ENCODE measurements around the gene MCM6. TPM values are rescaled to one million over a fixed set of nuclear protein-coding genes. Genes with fewer than 3 reads are reported as not detected.

Gene MCM6
- total and polyA plus RNA-seq, 4 donors: 6.8 to 15.6 (median 11.2) TPM

GRCh38 chr2:135799738-135800137 lies 76.5 kb downstream of the MCM6 start:
- Histone ChIP-seq H3K27me3 (ENCODE audit: control insufficient read depth in 3 of 3, insufficient read depth in 3 of 3, low read length in 2 of 3) (no peaks in the 10 kb centered on the region), H3K9ac (ENCODE audit: insufficient read depth in 1 of 2, low read length in 2 of 2) (no peak overlapping the region), H3K4me1 (ENCODE audit: control insufficient read depth in 5 of 5, insufficient read depth in 5 of 5, low read length in 5 of 5) (peaks cover 0 to 7% (median 0%) of the 10 kb centered on the region in 5 donors), H3K4me3 (no peak overlapping the region), H3K27ac (ENCODE audit: low read depth in 1 of 2, low read length in 1 of 2) (no peak overlapping the region), H3K36me3 (ENCODE audit: control insufficient read depth in 4 of 4, insufficient read depth in 4 of 4, low read length in 4 of 4) (no peaks in the 10 kb centered on the region), H3K9me3 (ENCODE audit: control insufficient read depth in 4 of 4, insufficient read depth in 3 of 4, low read length in 3 of 4) (peaks cover 0 to 5% (median 0%) of the 10 kb centered on the region in 4 donors)
- TF ChIP-seq CTCF (IDR thresholded peaks at IDR 0.05; ENCODE audit: control extremely low read depth, extremely low read depth): no peak
- ATAC-seq (ENCODE audit: insufficient read depth, low FRiP score): no peak
- DNase-seq: no peak
- WGBS, 2 donors: 42 to 77% methylated on average over 2 of the region's 2 CpGs

- no peak overlapping the region for H3K4me3 ChIP-seq
- no peak overlapping the region for H3K27ac ChIP-seq (ENCODE audit: low read depth in 1 of 2, low read length in 1 of 2)
- H3K4me1 ChIP-seq (ENCODE audit: control insufficient read depth in 5 of 5, insufficient read depth in 5 of 5, low read length in 5 of 5): peaks cover 0 to 7% (median 0%) of the 10 kb centered on the region in 5 donors
- no peaks in the 10 kb centered on the region for H3K36me3 ChIP-seq (ENCODE audit: control insufficient read depth in 4 of 4, insufficient read depth in 4 of 4, low read length in 4 of 4)
- no peak overlapping the region for H3K9ac ChIP-seq (ENCODE audit: insufficient read depth in 1 of 2, low read length in 2 of 2)
- no peaks in the 10 kb centered on the region for H3K27me3 ChIP-seq (ENCODE audit: control insufficient read depth in 3 of 3, insufficient read depth in 3 of 3, low read length in 2 of 3)
- peaks cover 0 to 5% (median 0%) of the 10 kb centered on the region in 4 donors for H3K9me3 ChIP-seq (ENCODE audit: control insufficient read depth in 4 of 4, insufficient read depth in 3 of 4, low read length in 3 of 4)
- TF ChIP-seq CTCF (IDR thresholded peaks at IDR 0.05; ENCODE audit: control extremely low read depth, extremely low read depth): no peak
- no peak for ATAC-seq (ENCODE audit: insufficient read depth, low FRiP score)
- no peak for DNase-seq
- 38 to 50% methylated on average over 4 of the region's 4 CpGs for WGBS, 2 donors
Measured at GRCh38 chr2:135798762-135799161, 77.5 kb downstream of the MCM6 start.

- Histone ChIP-seq H3K27ac (ENCODE audit: low read depth in 1 of 2, low read length in 1 of 2) (no peak overlapping the region), H3K4me1 (ENCODE audit: control insufficient read depth in 5 of 5, insufficient read depth in 5 of 5, low read length in 5 of 5) (peaks cover 0 to 7% (median 0%) of the 10 kb centered on the region in 5 donors), H3K36me3 (ENCODE audit: control insufficient read depth in 4 of 4, insufficient read depth in 4 of 4, low read length in 4 of 4) (no peaks in the 10 kb centered on the region), H3K9ac (ENCODE audit: insufficient read depth in 1 of 2, low read length in 2 of 2) (no peak overlapping the region), H3K4me3 (no peak overlapping the region), H3K27me3 (ENCODE audit: control insufficient read depth in 3 of 3, insufficient read depth in 3 of 3, low read length in 2 of 3) (no peaks in the 10 kb centered on the region), H3K9me3 (ENCODE audit: control insufficient read depth in 4 of 4, insufficient read depth in 3 of 4, low read length in 3 of 4) (peaks cover 0 to 5% (median 0%) of the 10 kb centered on the region in 4 donors)
- ATAC-seq (ENCODE audit: insufficient read depth, low FRiP score): no peak
- no peak for DNase-seq
- 29 to 57% methylated on average over 5 of the region's 5 CpGs for WGBS, 2 donors
- no peak for TF ChIP-seq CTCF (IDR thresholded peaks at IDR 0.05; ENCODE audit: control extremely low read depth, extremely low read depth)
Measured at GRCh38 chr2:135798275-135798705, 78.0 kb downstream of the MCM6 start.
